WTC11 (cell line): ENCODE data around the gene PRR19.

Experiments
- CREB1 ChIP-seq: sonication (generic); formaldehyde crosslinking; IDR thresholded peaks from 2 replicates; pipeline ENCODE4 v1.8.0; 2023; ENCODE audit warnings: mild to moderate bottlenecking, missing genetic modification reagents
- ELF4 ChIP-seq: sonication (generic); formaldehyde crosslinking; IDR thresholded peaks from 2 replicates; pipeline ENCODE4 v1.8.1; 2022; ENCODE audit warnings: low read depth, mild to moderate bottlenecking, moderate library complexity, missing genetic modification reagents
- FOXK1 ChIP-seq: sonication (generic); formaldehyde crosslinking; IDR thresholded peaks from 2 replicates; pipeline ENCODE4 v1.8.0; 2022; ENCODE audit warnings: mild to moderate bottlenecking, moderate library complexity, missing genetic modification reagents
- TCF7 ChIP-seq: sonication (generic); formaldehyde crosslinking; IDR thresholded peaks from 2 replicates; pipeline ENCODE4 v1.8.0; 2022; ENCODE audit warnings: mild to moderate bottlenecking, low read depth, missing genetic modification reagents, moderate library complexity
- ZNF317 ChIP-seq: sonication (generic); formaldehyde crosslinking; IDR thresholded peaks from 2 replicates; pipeline ENCODE4 v1.8.1; 2023; ENCODE audit warnings: low read depth, mild to moderate bottlenecking, moderate library complexity, missing genetic modification reagents, borderline replicate concordance
- TF ChIP-seq, protein P1 (sequence below): fragments of 200-600 bp; IDR thresholded peaks from 2 replicates; pipeline ENCODE4 v1.8.0; 2022; ENCODE audit warnings: antibody characterized with exemption
- TF ChIP-seq, protein P2 (sequence below): sonication (generic); formaldehyde crosslinking; IDR thresholded peaks from 2 replicates; pipeline ENCODE4 v1.8.1; 2022; ENCODE audit warnings: missing genetic modification reagents, borderline replicate concordance
- TF ChIP-seq, protein P3 (sequence below): sonication (generic); formaldehyde crosslinking; IDR thresholded peaks from 2 replicates; pipeline ENCODE4 v1.8.0; 2022; ENCODE audit warnings: mild to moderate bottlenecking, missing genetic modification reagents

DNA sequence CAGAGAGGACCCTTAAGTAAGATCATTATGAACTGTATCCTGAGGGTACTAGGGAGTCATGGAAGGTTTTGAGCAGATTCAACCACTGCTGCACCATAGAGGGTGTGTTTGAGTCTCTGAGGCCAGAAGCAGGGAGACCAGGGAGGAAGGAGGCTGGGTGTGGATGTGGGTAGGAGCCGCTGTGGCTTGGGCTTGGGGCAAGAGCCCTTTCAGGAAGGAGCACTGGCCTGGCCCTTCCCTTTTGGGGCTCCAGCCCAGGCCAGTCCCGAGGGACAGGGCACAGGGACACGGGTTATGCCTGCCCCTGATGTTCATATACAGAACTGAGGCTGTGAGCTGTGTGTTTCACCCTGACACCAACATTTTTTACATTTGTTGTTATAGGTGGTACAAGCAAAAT, 25.6 kb upstream of the PRR19 start:
- TF ChIP-seq CREB1 (no peak), FOXK1 (no peak), ZNF317 (CRISPR knock-in tag) (no peak), TCF7 (CRISPR knock-in tag) (no peak), ELF4 (no peak)
- TF ChIP-seq, protein P1, sequence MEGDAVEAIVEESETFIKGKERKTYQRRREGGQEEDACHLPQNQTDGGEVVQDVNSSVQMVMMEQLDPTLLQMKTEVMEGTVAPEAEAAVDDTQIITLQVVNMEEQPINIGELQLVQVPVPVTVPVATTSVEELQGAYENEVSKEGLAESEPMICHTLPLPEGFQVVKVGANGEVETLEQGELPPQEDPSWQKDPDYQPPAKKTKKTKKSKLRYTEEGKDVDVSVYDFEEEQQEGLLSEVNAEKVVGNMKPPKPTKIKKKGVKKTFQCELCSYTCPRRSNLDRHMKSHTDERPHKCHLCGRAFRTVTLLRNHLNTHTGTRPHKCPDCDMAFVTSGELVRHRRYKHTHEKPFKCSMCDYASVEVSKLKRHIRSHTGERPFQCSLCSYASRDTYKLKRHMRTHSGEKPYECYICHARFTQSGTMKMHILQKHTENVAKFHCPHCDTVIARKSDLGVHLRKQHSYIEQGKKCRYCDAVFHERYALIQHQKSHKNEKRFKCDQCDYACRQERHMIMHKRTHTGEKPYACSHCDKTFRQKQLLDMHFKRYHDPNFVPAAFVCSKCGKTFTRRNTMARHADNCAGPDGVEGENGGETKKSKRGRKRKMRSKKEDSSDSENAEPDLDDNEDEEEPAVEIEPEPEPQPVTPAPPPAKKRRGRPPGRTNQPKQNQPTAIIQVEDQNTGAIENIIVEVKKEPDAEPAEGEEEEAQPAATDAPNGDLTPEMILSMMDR = no peak
- TF ChIP-seq, protein P2, sequence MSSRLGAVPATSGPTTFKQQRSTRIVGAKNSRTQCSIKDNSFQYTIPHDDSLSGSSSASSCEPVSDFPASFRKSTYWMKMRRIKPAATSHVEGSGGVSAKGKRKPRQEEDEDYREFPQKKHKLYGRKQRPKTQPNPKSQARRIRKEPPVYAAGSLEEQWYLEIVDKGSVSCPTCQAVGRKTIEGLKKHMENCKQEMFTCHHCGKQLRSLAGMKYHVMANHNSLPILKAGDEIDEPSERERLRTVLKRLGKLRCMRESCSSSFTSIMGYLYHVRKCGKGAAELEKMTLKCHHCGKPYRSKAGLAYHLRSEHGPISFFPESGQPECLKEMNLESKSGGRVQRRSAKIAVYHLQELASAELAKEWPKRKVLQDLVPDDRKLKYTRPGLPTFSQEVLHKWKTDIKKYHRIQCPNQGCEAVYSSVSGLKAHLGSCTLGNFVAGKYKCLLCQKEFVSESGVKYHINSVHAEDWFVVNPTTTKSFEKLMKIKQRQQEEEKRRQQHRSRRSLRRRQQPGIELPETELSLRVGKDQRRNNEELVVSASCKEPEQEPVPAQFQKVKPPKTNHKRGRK = no peak
- TF ChIP-seq, protein P3, sequence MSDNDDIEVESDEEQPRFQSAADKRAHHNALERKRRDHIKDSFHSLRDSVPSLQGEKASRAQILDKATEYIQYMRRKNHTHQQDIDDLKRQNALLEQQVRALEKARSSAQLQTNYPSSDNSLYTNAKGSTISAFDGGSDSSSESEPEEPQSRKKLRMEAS (CRISPR knock-in tag) = no peak
